Ishikawa (cell line): ENCODE results near the gene CCNJL.

Experiments used
- EP300 ChIP-seq: IDR thresholded peaks from 2 replicates; pipeline ENCODE4 v1.6.1; 2012; ENCODE audit warnings: borderline replicate concordance
- TAF1 ChIP-seq: IDR thresholded peaks from 2 replicates; pipeline ENCODE4 v1.6.1; 2012; ENCODE audit warnings: low read depth, mild to moderate bottlenecking
- YY1 ChIP-seq: IDR thresholded peaks from 2 replicates; pipeline ENCODE4 v1.6.1; 2012; ENCODE audit warnings: low read depth
- TF ChIP-seq, protein P1 (sequence below): IDR thresholded peaks from 2 replicates; pipeline ENCODE4 v1.6.1; 2012; ENCODE audit warnings: low read depth, mild to moderate bottlenecking

DNA sequence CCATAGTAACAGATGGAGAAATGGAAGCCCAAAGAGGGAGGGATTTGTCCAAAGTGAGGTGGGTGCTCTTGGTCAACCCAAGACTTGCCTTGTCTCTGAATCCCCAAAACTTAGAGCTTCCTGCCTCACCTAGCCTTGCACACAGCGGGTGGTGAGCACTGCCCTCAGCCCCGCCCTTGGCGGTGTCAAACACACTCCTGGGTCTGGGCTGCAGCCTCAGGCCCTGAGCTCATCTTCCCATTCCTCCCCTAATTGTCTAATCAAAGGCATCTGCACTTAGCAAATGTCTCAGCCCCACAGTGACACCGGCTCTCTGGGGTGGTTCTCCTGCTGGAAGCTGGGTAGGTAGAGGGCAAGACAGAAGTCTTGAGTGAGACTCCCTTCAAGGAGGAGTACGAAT lies 62.1 kb downstream of the CCNJL start:
- TF ChIP-seq YY1 = no peak
- no peak for TF ChIP-seq TAF1
- TF ChIP-seq EP300 = no peak
- TF ChIP-seq, protein P1, sequence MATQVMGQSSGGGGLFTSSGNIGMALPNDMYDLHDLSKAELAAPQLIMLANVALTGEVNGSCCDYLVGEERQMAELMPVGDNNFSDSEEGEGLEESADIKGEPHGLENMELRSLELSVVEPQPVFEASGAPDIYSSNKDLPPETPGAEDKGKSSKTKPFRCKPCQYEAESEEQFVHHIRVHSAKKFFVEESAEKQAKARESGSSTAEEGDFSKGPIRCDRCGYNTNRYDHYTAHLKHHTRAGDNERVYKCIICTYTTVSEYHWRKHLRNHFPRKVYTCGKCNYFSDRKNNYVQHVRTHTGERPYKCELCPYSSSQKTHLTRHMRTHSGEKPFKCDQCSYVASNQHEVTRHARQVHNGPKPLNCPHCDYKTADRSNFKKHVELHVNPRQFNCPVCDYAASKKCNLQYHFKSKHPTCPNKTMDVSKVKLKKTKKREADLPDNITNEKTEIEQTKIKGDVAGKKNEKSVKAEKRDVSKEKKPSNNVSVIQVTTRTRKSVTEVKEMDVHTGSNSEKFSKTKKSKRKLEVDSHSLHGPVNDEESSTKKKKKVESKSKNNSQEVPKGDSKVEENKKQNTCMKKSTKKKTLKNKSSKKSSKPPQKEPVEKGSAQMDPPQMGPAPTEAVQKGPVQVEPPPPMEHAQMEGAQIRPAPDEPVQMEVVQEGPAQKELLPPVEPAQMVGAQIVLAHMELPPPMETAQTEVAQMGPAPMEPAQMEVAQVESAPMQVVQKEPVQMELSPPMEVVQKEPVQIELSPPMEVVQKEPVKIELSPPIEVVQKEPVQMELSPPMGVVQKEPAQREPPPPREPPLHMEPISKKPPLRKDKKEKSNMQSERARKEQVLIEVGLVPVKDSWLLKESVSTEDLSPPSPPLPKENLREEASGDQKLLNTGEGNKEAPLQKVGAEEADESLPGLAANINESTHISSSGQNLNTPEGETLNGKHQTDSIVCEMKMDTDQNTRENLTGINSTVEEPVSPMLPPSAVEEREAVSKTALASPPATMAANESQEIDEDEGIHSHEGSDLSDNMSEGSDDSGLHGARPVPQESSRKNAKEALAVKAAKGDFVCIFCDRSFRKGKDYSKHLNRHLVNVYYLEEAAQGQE = no peak
